ENCODE data around the gene SNRNP200. TPM values are rescaled to one million over a fixed set of nuclear protein-coding genes. Genes with fewer than 3 reads are reported as not detected.

Gene SNRNP200
- total and polyA plus RNA-seq, 2 experiments from 2014 or later: 85.3 to 96.4 TPM

- H3K4me3 ChIP-seq: no peak overlapping the region
- H3K27me3 ChIP-seq: no peaks in the 10 kb centered on the region
- no peaks in the 10 kb centered on the region for H3K36me3 ChIP-seq
- no peak overlapping the region for H3K27ac ChIP-seq
- peaks cover 4% of the 10 kb centered on the region for H3K4me1 ChIP-seq (ENCODE audit: low read depth)
- no peak for DNase-seq (ENCODE audit: low read depth in 1 of 2, low spot score in 1 of 2)
- H3K9me3 ChIP-seq (ENCODE audit: low read depth): no peaks in the 10 kb centered on the region
- no peak for TF ChIP-seq CTCF (IDR thresholded peaks at IDR 0.05; ENCODE audit: low read depth, low read length)
Observed at GRCh38 chr2:96340493-96341414, 35.4 kb upstream of the SNRNP200 start.

- no peaks in the 10 kb centered on the region for H3K36me3 ChIP-seq
- H3K4me3 ChIP-seq: no peak overlapping the region
- no peak for TF ChIP-seq CTCF (IDR thresholded peaks at IDR 0.05; ENCODE audit: low read depth, low read length)
- H3K9me3 ChIP-seq (ENCODE audit: low read depth): no peaks in the 10 kb centered on the region
- DNase-seq (ENCODE audit: low read depth in 1 of 2, low spot score in 1 of 2): no peak
- peaks cover 4% of the 10 kb centered on the region for H3K4me1 ChIP-seq (ENCODE audit: low read depth)
- H3K27me3 ChIP-seq: no peaks in the 10 kb centered on the region
- H3K27ac ChIP-seq: no peak overlapping the region
Observed at GRCh38 chr2:96336873-96337272, 31.5 kb upstream of the SNRNP200 start.

GRCh38 chr2:96336104-96336775 lies 30.9 kb upstream of the SNRNP200 start:
- H3K36me3 ChIP-seq: no peaks in the 10 kb centered on the region
- no peak overlapping the region for H3K27ac ChIP-seq
- H3K27me3 ChIP-seq: no peaks in the 10 kb centered on the region
- no peak for DNase-seq (ENCODE audit: low read depth in 1 of 2, low spot score in 1 of 2)
- H3K4me3 ChIP-seq: peak overlapping the region; percentile 65
- TF ChIP-seq CTCF (IDR thresholded peaks at IDR 0.05; ENCODE audit: low read depth, low read length): no peak
- H3K9me3 ChIP-seq (ENCODE audit: low read depth): no peaks in the 10 kb centered on the region
- peaks cover 4% of the 10 kb centered on the region for H3K4me1 ChIP-seq (ENCODE audit: low read depth)

GRCh38 chr2:96333708-96334107 lies 28.4 kb upstream of the SNRNP200 start:
- Histone ChIP-seq H3K4me3 (no peak overlapping the region), H3K4me1 (ENCODE audit: low read depth) (peaks cover 4% of the 10 kb centered on the region)
- DNase-seq (ENCODE audit: low read depth in 1 of 2, low spot score in 1 of 2): no peak

GRCh38 chr2:96330407-96330806 lies 25.1 kb upstream of the SNRNP200 start:
- H3K27ac ChIP-seq: no peak overlapping the region
- H3K27me3 ChIP-seq: peaks cover 10% of the 10 kb centered on the region
- no peaks in the 10 kb centered on the region for H3K9me3 ChIP-seq (ENCODE audit: low read depth)
- no peak overlapping the region for H3K4me3 ChIP-seq
- no peak for TF ChIP-seq CTCF (IDR thresholded peaks at IDR 0.05; ENCODE audit: low read depth, low read length)
- peak in 1 of 2 donors; percentile 74 for DNase-seq (ENCODE audit: low read depth in 1 of 2, low spot score in 1 of 2)
- H3K4me1 ChIP-seq (ENCODE audit: low read depth): no peaks in the 10 kb centered on the region
- H3K36me3 ChIP-seq: no peaks in the 10 kb centered on the region

More at GRCh38 chr2:96333708-96334107, 28.4 kb upstream of the SNRNP200 start:
- no peaks in the 10 kb centered on the region for H3K27me3 ChIP-seq
- H3K9me3 ChIP-seq (ENCODE audit: low read depth): no peaks in the 10 kb centered on the region
- no peaks in the 10 kb centered on the region for H3K36me3 ChIP-seq
- H3K27ac ChIP-seq: no peak overlapping the region
- TF ChIP-seq CTCF (IDR thresholded peaks at IDR 0.05; ENCODE audit: low read depth, low read length): no peak

Data from cardiac muscle cell (in vitro differentiated cells and primary cell).